ENCODE measurements around the gene ZNRF1.
"Not testable (repeated sequence)": the region's sequence is repeated elsewhere in the genome, so short reads cannot be mapped to it uniquely, and the experiment has no call there.

The ZNRF1 gene

DNA sequence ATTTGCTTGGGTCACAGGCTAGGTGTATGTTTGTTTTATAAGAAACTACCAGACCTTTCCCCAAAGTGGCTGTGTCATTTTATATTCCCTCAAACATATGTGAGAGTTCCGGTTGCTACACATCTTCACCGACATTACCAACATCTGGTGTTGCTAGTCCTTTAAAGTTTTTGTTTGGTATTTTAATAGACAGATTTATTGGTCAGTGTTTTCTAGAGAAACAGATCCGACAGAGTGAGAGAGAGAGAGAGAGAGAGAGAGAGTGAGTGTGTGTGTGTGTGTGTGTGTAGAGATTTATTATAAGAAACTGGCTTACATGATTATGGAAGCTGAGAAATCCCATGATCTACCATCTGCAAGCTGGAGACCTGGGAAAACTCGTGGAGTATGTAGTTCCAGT lies 86.7 kb downstream of the ZNRF1 start:
- H3K9me3 ChIP-seq (ENCODE audit: control insufficient read depth in 2 of 2, low read length in 2 of 2) = no peaks in the 10 kb centered on the region
- no peaks in the 10 kb centered on the region for H3K36me3 ChIP-seq (ENCODE audit: control insufficient read depth in 2 of 2, insufficient read depth in 2 of 2, low read length in 2 of 2)
- no peaks in the 10 kb centered on the region for H3K27me3 ChIP-seq (ENCODE audit: control insufficient read depth in 2 of 2, insufficient read depth in 2 of 2, low read length in 2 of 2)
- no peak overlapping the region for H3K9ac ChIP-seq (ENCODE audit: low read depth in 1 of 2, low read length in 2 of 2)
- no peak overlapping the region for H3K27ac ChIP-seq (ENCODE audit: low read depth in 2 of 2, low read length in 2 of 2)
- H3K4me1 ChIP-seq (ENCODE audit: control insufficient read depth in 2 of 2, insufficient read depth in 2 of 2, low read length in 2 of 2) = peaks cover 13 to 19% of the 10 kb centered on the region in 2 donors
- H3K4me3 ChIP-seq (ENCODE audit: low read length in 2 of 2) = no peak overlapping the region

DNA sequence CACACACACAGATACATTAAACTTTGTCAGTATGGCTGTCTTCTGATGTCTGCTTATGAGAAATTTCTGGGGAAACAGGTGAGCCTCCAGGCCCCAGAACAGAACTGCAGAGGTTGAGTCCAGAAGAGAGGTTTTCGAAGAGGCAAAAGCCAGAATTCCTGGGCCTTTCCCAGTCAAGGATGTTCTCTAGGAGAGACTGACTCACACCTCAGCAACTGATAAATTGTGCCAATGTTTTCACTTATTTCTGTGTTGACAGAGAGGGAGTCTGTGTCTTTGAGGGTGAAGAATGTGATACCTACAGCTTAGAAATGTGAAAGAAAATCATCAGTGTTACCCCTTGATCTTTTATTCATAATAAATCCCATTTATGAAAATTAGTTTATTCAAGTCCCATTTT lies 87.5 kb downstream of the ZNRF1 start:
- Histone ChIP-seq H3K4me3 (ENCODE audit: low read length in 2 of 2) (no peak overlapping the region), H3K36me3 (ENCODE audit: control insufficient read depth in 2 of 2, insufficient read depth in 2 of 2, low read length in 2 of 2) (no peaks in the 10 kb centered on the region), H3K9ac (ENCODE audit: low read depth in 1 of 2, low read length in 2 of 2) (no peak overlapping the region), H3K4me1 (ENCODE audit: control insufficient read depth in 2 of 2, insufficient read depth in 2 of 2, low read length in 2 of 2) (peaks cover 11 to 16% of the 10 kb centered on the region in 2 donors), H3K9me3 (ENCODE audit: control insufficient read depth in 2 of 2, low read length in 2 of 2) (no peaks in the 10 kb centered on the region), H3K27ac (ENCODE audit: low read depth in 2 of 2, low read length in 2 of 2) (no peak overlapping the region), H3K27me3 (ENCODE audit: control insufficient read depth in 2 of 2, insufficient read depth in 2 of 2, low read length in 2 of 2) (no peaks in the 10 kb centered on the region)

DNA sequence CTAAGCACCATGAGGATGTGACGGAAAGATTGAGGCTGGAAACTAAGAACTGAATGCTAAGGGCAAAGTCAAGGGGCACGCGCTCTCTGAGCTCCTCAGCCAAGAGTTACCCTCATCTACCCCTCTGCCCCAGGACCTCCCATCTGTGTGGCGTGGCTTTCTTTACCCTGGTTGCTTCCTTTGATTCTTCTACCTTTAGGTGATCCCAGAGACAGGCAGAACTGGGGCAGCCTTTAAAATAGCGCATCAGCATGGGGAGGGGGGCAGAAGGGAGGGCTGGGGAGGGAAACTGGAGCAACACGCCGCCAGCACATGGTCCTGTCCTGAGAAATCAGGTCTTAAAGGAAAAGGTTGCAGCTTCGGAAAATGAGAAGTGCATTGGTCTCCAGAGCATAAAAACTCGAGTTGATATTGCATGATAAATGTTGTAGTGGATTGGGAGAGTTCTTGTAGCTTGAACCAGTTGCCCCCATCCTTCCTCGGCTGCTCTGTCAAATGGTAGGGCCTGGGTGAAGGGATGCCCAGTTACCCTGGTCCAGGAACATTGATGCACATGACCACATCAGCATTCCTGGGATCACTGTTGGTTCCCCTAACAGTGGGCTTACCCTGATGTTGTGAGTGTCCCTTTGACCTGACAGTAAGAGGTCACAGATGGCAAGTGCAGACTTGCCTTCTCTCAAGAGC lies 88.0 kb downstream of the ZNRF1 start:
- no peaks in the 10 kb centered on the region for H3K27me3 ChIP-seq (ENCODE audit: control insufficient read depth in 2 of 2, insufficient read depth in 2 of 2, low read length in 2 of 2)
- no peak overlapping the region for H3K9ac ChIP-seq (ENCODE audit: low read depth in 1 of 2, low read length in 2 of 2)
- H3K9me3 ChIP-seq (ENCODE audit: control insufficient read depth in 2 of 2, low read length in 2 of 2) = no peaks in the 10 kb centered on the region
- peaks cover 8 to 13% of the 10 kb centered on the region in 2 donors for H3K4me1 ChIP-seq (ENCODE audit: control insufficient read depth in 2 of 2, insufficient read depth in 2 of 2, low read length in 2 of 2)
- H3K27ac ChIP-seq (ENCODE audit: low read depth in 2 of 2, low read length in 2 of 2) = peak overlapping the region in 1 of 2 donors; percentile 26
- H3K36me3 ChIP-seq (ENCODE audit: control insufficient read depth in 2 of 2, insufficient read depth in 2 of 2, low read length in 2 of 2) = no peaks in the 10 kb centered on the region
- H3K4me3 ChIP-seq (ENCODE audit: low read length in 2 of 2) = no peak overlapping the region

DNA sequence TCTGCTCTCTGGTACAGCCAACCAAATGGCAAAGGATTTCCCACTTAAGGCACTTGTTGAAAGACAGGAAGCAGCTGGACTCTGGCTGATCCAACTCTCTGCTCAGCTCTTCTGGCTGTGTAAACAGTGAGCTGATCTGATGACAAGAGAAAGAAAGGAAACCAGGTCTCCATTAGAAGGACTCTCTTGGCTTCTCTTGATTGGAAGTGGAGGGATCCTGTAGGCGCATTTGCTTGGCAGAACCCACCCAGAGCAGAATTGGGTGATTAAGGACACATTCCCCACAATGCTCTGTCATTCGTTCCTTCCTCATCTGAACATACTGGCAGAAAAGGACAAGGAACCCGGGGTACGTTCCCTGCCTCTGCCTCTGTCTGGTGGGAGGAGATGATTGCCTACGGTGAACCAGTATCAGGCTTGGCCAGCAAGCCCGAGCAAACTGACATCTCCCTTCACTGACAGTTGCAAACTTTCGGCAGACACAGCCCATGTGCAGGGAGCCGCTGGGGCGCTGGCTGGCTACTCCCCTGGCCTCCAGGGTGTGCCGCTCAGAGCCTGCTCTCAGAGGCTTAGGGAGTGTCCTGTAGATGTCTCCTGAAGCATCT lies 88.7 kb downstream of the ZNRF1 start:
- H3K9me3 ChIP-seq (ENCODE audit: control insufficient read depth in 2 of 2, low read length in 2 of 2) = no peaks in the 10 kb centered on the region
- peak overlapping the region; percentile 39 to 49 for H3K4me3 ChIP-seq (ENCODE audit: low read length in 2 of 2)
- H3K4me1 ChIP-seq (ENCODE audit: control insufficient read depth in 2 of 2, insufficient read depth in 2 of 2, low read length in 2 of 2) = peaks cover 10 to 14% of the 10 kb centered on the region in 2 donors
- H3K27ac ChIP-seq (ENCODE audit: low read depth in 2 of 2, low read length in 2 of 2) = peak overlapping the region; percentile 26 to 38
- no peaks in the 10 kb centered on the region for H3K27me3 ChIP-seq (ENCODE audit: control insufficient read depth in 2 of 2, insufficient read depth in 2 of 2, low read length in 2 of 2)
- H3K9ac ChIP-seq (ENCODE audit: low read depth in 1 of 2, low read length in 2 of 2) = peak overlapping the region in 1 of 2 donors; percentile 32
- no peaks in the 10 kb centered on the region for H3K36me3 ChIP-seq (ENCODE audit: control insufficient read depth in 2 of 2, insufficient read depth in 2 of 2, low read length in 2 of 2)

DNA sequence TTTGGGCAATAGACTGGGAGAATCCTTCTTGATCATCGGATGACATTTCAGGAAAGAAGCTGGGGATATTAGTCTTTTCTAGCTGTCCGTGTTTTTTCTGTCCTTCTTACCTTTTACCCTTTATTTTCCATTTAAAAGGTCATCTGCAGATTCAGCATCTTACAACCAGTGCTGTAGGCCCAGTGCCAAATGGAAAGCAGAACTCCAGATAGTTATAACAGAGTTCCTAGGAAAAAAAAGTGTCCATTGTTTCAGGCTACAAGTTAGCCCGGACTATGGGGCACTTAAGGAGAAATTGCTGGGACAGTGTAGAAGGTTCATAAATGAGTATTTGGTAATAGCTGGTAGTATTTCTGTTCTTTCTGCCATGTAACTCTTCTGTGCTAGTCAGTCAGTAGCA lies 89.4 kb downstream of the ZNRF1 start:
- H3K9me3 ChIP-seq (ENCODE audit: control insufficient read depth in 2 of 2, low read length in 2 of 2) = no peaks in the 10 kb centered on the region
- peaks cover 15 to 20% of the 10 kb centered on the region in 2 donors for H3K4me1 ChIP-seq (ENCODE audit: control insufficient read depth in 2 of 2, insufficient read depth in 2 of 2, low read length in 2 of 2)
- no peak overlapping the region for H3K27ac ChIP-seq (ENCODE audit: low read depth in 2 of 2, low read length in 2 of 2)
- no peaks in the 10 kb centered on the region for H3K27me3 ChIP-seq (ENCODE audit: control insufficient read depth in 2 of 2, insufficient read depth in 2 of 2, low read length in 2 of 2)
- no peak overlapping the region for H3K9ac ChIP-seq (ENCODE audit: low read depth in 1 of 2, low read length in 2 of 2)
- H3K36me3 ChIP-seq (ENCODE audit: control insufficient read depth in 2 of 2, insufficient read depth in 2 of 2, low read length in 2 of 2) = no peaks in the 10 kb centered on the region
- H3K4me3 ChIP-seq (ENCODE audit: low read length in 2 of 2) = no peak overlapping the region

DNA sequence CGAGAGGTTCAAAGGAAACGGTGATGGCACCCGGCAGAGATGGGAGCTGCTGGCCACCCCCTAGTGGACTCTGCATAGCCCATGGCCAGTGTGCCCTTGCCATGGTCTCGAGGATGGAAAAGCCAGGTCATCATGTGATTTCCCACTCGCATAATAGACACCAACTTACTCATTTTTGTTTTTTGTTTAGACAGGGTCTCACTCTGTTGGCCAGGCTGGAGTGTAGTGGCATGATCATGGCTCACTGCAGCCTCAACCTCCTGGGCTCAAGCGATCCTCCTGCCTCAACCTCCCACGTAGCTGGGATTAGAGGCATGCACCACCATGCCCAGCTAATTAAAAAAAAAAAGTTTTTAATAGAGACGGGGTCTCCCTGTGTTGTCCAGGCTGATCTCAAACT lies 90.1 kb downstream of the ZNRF1 start:
- Histone ChIP-seq H3K9me3 (ENCODE audit: control insufficient read depth in 2 of 2, low read length in 2 of 2) (no peaks in the 10 kb centered on the region), H3K4me3 (ENCODE audit: low read length in 2 of 2) (no peak overlapping the region), H3K4me1 (ENCODE audit: control insufficient read depth in 2 of 2, insufficient read depth in 2 of 2, low read length in 2 of 2) (peaks cover 19 to 23% of the 10 kb centered on the region in 2 donors), H3K9ac (ENCODE audit: low read depth in 1 of 2, low read length in 2 of 2) (no peak overlapping the region), H3K27me3 (ENCODE audit: control insufficient read depth in 2 of 2, insufficient read depth in 2 of 2, low read length in 2 of 2) (no peaks in the 10 kb centered on the region), H3K36me3 (ENCODE audit: control insufficient read depth in 2 of 2, insufficient read depth in 2 of 2, low read length in 2 of 2) (no peaks in the 10 kb centered on the region), H3K27ac (ENCODE audit: low read depth in 2 of 2, low read length in 2 of 2) (no peak overlapping the region)

DNA sequence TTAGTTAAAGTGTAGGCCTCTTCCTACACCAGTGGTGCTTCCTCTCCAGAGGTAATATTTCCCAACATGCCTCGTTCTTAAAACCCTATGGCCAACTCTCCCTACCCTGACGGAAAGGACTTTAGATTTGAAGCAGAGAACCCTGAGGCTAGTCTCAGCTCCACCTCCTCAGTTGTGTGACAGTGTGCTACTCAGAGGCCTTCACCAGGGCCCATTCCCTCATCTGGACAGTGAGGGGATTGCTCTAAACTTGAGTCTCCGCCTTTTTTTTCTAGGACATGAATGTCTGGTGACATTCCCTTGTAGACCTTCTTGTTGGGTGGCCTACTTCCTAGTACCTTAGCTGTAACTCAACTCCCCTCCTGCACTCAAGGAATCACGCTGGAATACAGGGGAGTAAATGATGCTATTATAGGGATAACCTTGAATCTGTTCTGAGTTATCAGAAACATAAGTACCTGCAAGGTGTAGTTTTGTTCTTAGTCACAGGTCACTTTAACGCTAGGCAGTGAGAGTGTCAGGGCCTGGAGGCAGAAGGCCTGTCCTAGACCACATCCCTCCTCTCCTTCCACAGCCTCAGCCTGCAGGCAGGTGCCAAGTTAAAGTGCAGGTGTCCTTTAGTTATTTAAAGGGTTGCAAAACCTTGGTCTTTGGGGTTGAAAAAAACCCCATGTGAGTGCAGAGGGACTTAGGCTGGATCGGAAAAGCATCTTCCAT lies 90.8 kb downstream of the ZNRF1 start:
- Histone ChIP-seq H3K4me3 (ENCODE audit: low read length in 2 of 2) (no peak overlapping the region), H3K9ac (ENCODE audit: low read depth in 1 of 2, low read length in 2 of 2) (no peak overlapping the region), H3K27ac (ENCODE audit: low read depth in 2 of 2, low read length in 2 of 2) (no peak overlapping the region), H3K4me1 (ENCODE audit: control insufficient read depth in 2 of 2, insufficient read depth in 2 of 2, low read length in 2 of 2) (peaks cover 19 to 23% of the 10 kb centered on the region in 2 donors), H3K9me3 (ENCODE audit: control insufficient read depth in 2 of 2, low read length in 2 of 2) (no peaks in the 10 kb centered on the region), H3K36me3 (ENCODE audit: control insufficient read depth in 2 of 2, insufficient read depth in 2 of 2, low read length in 2 of 2) (peaks cover 0 to 2% of the 10 kb centered on the region in 2 donors), H3K27me3 (ENCODE audit: control insufficient read depth in 2 of 2, insufficient read depth in 2 of 2, low read length in 2 of 2) (no peaks in the 10 kb centered on the region)

DNA sequence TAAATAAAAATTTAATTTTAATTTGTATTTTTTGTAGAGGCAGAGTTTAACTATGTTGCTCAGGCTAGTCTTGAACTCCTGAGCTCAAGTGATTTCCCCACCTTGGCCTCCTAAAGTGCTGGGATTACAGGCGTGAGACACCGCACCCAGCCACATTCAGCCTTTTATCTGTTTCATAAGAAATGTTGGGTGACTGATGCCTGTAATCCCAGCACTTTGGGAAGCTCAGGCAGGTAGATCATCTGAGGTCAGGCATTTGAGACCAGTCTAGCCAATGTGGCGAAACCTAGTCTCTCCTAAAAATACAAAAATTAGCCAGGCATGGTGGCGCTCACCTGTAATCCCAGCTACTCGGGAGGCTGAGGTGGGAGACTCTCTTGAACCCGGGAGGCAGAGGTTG lies 92.1 kb downstream of the ZNRF1 start:
- not testable (repeated sequence) for H3K27me3 ChIP-seq (ENCODE audit: control insufficient read depth in 2 of 2, insufficient read depth in 2 of 2, low read length in 2 of 2); H3K27ac ChIP-seq (ENCODE audit: low read depth in 2 of 2, low read length in 2 of 2); H3K9me3 ChIP-seq (ENCODE audit: control insufficient read depth in 2 of 2, low read length in 2 of 2); H3K36me3 ChIP-seq (ENCODE audit: control insufficient read depth in 2 of 2, insufficient read depth in 2 of 2, low read length in 2 of 2); H3K9ac ChIP-seq (ENCODE audit: low read depth in 1 of 2, low read length in 2 of 2); H3K4me3 ChIP-seq (ENCODE audit: low read length in 2 of 2)
- H3K4me1 ChIP-seq (ENCODE audit: control insufficient read depth in 2 of 2, insufficient read depth in 2 of 2, low read length in 2 of 2) = peaks cover 19 to 23% of the 10 kb centered on the region in 2 donors

DNA sequence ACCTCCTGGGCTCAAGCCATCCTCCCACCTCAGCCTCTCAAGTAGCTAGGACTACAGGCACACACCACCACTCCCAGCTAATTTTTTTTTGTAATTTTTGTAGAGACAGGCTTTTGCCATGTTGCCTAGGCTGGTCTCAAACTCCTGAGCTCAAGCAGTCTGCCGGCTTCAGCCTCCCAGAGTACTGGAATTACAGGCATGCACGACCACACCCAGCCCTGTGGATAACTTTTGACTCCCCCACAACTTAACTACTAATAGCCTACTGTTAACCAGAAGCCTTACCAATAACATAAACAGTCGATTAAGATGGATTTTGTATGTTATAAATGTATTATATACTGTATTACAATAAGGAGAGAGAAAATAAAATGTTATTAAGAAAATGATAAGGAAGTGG lies 92.8 kb downstream of the ZNRF1 start:
- peaks cover 19 to 26% of the 10 kb centered on the region in 2 donors for H3K4me1 ChIP-seq (ENCODE audit: control insufficient read depth in 2 of 2, insufficient read depth in 2 of 2, low read length in 2 of 2)
- not testable (repeated sequence) for H3K27me3 ChIP-seq (ENCODE audit: control insufficient read depth in 2 of 2, insufficient read depth in 2 of 2, low read length in 2 of 2); H3K27ac ChIP-seq (ENCODE audit: low read depth in 2 of 2, low read length in 2 of 2); H3K36me3 ChIP-seq (ENCODE audit: control insufficient read depth in 2 of 2, insufficient read depth in 2 of 2, low read length in 2 of 2); H3K9me3 ChIP-seq (ENCODE audit: control insufficient read depth in 2 of 2, low read length in 2 of 2); H3K4me3 ChIP-seq (ENCODE audit: low read length in 2 of 2); H3K9ac ChIP-seq (ENCODE audit: low read depth in 1 of 2, low read length in 2 of 2)

DNA sequence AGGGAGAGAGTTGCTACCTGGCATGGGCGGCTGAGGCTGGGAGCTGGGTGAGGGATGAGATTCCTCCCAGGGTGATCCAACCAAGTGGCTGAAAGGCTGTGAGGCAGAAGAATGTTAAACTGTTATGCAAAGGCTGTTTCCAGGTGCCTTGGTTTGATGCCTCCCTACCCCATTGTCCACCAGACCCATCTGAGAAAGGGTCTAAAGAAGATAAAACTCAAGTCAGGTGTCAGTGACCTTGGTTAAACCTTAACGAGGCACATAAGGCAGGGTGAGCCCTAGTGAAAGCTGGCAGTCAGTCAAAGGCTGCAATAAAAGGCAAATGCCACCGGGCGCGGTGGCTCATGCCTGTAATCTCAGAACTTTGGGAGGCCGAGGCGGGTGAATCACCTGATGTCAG lies 94.0 kb downstream of the ZNRF1 start:
- no peak overlapping the region for H3K4me3 ChIP-seq (ENCODE audit: low read length in 2 of 2)
- H3K27ac ChIP-seq (ENCODE audit: low read depth in 2 of 2, low read length in 2 of 2) = peak overlapping the region; percentile 58 to 71
- no peak overlapping the region for H3K9ac ChIP-seq (ENCODE audit: low read depth in 1 of 2, low read length in 2 of 2)

More for the DNA sequence above, 94.0 kb downstream of the ZNRF1 start:
- Histone ChIP-seq H3K9me3 (ENCODE audit: control insufficient read depth in 2 of 2, low read length in 2 of 2) (no peaks in the 10 kb centered on the region), H3K4me1 (ENCODE audit: control insufficient read depth in 2 of 2, insufficient read depth in 2 of 2, low read length in 2 of 2) (peaks cover 14 to 21% of the 10 kb centered on the region in 2 donors), H3K36me3 (ENCODE audit: control insufficient read depth in 2 of 2, insufficient read depth in 2 of 2, low read length in 2 of 2) (peaks cover 0 to 4% of the 10 kb centered on the region in 2 donors), H3K27me3 (ENCODE audit: control insufficient read depth in 2 of 2, insufficient read depth in 2 of 2, low read length in 2 of 2) (no peaks in the 10 kb centered on the region)
